H7 (cell line): ENCODE data around the gene PRKAG2. TPM values are rescaled to one million over a fixed set of nuclear protein-coding genes. Genes with fewer than 3 reads are reported as not detected.
"Not testable (repeated sequence)": the region's sequence is repeated elsewhere in the genome, so short reads cannot be mapped to it uniquely, and the experiment has no call there.

ENCODE experiments used
- DNase-seq: peaks from one replicate; pipeline ENCODE4 v3.0.0; 2012
- H3K27me3 ChIP-seq: 2 replicates; pipeline ENCODE4 v1.6.0; 2011; ENCODE audit warnings: mild to moderate bottlenecking, low read length; ENCODE audit not compliant: control insufficient read depth, insufficient read depth
- H3K36me3 ChIP-seq: replicated peaks from 2 replicates; pipeline ENCODE4 v1.5.1; 2011; ENCODE audit warnings: low read length; ENCODE audit not compliant: control insufficient read depth, insufficient read depth
- H3K4me3 ChIP-seq: 2 replicates; pipeline ENCODE4 v1.5.1; 2011; ENCODE audit warnings: low read depth, mild to moderate bottlenecking, control low read depth, low read length, moderate library complexity; ENCODE audit not compliant: insufficient read depth
- total RNA-seq: library from RNA; depleted of rRNA; stranded (reverse); fragments of >200 nt; shearing (Covaris generic); gene quantifications from 2 replicates; pipeline ENCODE4 v1.2.3, GENCODE V29; 2014

The PRKAG2 gene
- total RNA-seq, 1 experiment from 2014 or later = 6.0 TPM

DNA sequence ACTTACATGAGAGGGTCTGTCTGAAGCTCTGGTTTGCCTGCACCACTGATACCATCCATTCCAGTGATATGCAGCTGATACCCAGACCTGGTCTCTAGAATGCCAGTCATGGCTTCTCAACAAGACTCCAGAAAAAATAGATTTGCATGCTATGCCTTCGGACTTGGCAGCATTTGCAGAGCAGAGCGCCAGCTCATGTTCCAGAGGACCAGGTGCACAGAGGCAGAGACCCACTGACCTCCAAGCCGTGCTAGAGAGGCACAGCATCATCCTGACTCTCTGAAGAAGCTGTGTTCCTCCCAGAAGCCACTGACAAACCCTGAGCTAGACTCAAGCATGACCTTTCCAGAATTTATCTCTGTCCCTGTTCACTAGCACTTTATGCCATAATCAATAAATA lies 6.9 kb upstream of the PRKAG2 start:
- DNase-seq = no peak
- peaks cover 8% of the 10 kb centered on the region for H3K27me3 ChIP-seq
- H3K36me3 ChIP-seq = no peaks in the 10 kb centered on the region
- no peak overlapping the region for H3K4me3 ChIP-seq

GRCh38 chr7:151882734-151883133 lies 5.8 kb upstream of the PRKAG2 start:
- H3K4me3 ChIP-seq = no peak overlapping the region
- no peaks in the 10 kb centered on the region for H3K36me3 ChIP-seq

GRCh38 chr7:151880688-151881087 lies 3.8 kb upstream of the PRKAG2 start:
- DNase-seq = no peak
- Histone ChIP-seq H3K36me3 (no peaks in the 10 kb centered on the region), H3K27me3 (peaks cover 31% of the 10 kb centered on the region), H3K4me3 (no peak overlapping the region)

More at GRCh38 chr7:151882734-151883133, 5.8 kb upstream of the PRKAG2 start:
- H3K27me3 ChIP-seq = peaks cover 19% of the 10 kb centered on the region
- DNase-seq = no peak

DNA sequence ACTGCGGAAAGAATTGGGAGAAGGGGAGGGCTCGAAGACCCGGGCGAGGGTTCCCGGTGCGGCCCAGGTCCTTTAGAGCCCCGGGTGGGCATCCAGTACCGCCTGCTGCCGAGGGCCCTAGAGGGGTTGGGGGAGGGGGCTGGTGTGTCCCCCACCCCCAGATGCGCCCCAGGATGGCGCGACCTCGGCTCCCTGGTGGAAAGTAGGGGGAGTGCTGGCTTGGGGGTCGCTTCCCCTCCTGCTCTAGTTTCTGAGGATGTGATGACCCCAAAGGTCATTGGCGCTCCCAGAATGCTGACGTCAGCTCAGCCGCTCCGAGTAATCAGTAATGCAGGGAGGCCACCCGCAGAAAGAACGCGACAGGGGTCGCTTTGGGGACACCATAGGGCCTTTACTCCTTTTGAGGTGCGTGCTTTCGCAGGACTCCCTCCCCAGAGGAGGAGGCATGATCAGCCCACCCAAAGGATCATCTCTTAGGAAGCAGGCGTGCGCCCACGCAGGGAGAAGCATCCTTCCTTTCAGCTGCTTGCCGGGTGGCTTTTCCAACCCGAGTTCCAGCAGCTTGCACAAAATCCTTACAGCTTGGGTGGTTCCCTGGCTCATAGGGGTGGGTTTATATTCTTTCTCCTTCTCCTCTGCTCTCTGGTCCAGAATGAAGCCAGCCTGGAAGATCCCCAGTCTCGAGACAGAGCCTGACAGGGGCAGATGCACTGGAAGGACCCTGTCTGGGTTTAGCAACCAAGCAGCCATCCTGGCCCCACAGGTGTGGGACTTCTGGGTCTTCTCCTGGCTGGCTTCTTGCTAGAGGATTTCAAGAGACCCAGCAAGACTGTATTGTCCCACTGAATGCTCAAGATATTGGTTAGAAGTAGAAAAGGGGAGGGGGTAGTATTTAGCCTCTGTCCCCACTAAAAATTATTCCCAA lies 1.3 kb upstream of the PRKAG2 start:
- no peaks in the 10 kb centered on the region for H3K36me3 ChIP-seq
- H3K27me3 ChIP-seq = peaks cover 33% of the 10 kb centered on the region
- peak overlapping the region; percentile 74 for H3K4me3 ChIP-seq
- DNase-seq = peak; percentile 70

- Histone ChIP-seq H3K4me3 (peak overlapping the region; percentile 74), H3K36me3 (no peaks in the 10 kb centered on the region), H3K27me3 (peaks cover 33% of the 10 kb centered on the region)
- peak; percentile 93 for DNase-seq
Measured at GRCh38 chr7:151875942-151876898, 695 bp downstream of the PRKAG2 start.

DNA sequence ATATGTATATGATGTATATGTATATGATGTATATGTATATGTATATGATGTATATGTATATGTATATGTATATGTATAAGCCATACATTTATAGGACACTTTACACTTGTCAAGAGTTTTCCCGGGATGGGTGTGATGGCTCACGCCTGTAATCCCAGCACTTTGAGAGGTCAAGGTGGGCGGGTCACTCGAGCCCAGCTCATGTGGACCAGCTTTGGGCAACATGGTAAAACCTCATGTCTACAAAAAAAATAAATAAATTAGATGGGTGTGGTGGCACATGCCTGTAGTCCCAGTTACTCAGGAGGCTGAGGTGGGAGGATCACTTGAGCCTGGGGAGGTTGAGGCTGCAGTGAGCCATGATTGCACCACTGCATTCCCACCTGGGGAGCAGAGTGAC lies 2.4 kb downstream of the PRKAG2 start:
- H3K27me3 ChIP-seq = peaks cover 31% of the 10 kb centered on the region
- not testable (repeated sequence) for DNase-seq, H3K36me3 ChIP-seq, H3K4me3 ChIP-seq

DNA sequence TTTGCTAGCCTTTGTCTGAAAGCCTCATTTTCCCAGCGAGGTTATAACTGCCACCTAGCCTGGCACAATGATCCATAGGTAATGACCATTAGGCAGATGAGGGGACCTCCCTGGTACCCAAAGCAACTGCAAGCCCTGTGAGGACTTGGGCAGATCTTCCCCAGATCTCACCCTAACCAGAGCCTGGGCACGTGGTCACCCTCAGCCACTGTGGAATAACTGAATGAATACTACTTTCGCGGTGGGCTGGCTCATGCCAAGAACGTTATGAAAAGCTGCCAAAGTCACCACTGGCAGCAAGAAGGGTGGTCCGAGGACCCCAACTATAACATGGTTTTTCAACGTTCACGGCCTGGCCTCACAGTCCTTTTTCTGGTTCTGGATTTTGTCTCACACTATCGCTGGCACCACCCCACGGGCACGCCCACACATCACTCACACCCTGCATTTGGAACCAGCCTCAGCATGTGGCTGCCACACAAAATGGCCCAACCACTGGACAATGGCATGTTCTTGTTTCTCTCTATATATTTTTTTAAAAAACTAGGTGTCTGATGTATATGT lies 3.4 kb downstream of the PRKAG2 start:
- DNase-seq = no peak
- Histone ChIP-seq H3K36me3 (no peaks in the 10 kb centered on the region), H3K27me3 (peaks cover 22% of the 10 kb centered on the region), H3K4me3 (no peak overlapping the region)

- Histone ChIP-seq H3K4me3 (no peak overlapping the region), H3K27me3 (peaks cover 14% of the 10 kb centered on the region), H3K36me3 (no peaks in the 10 kb centered on the region)
- DNase-seq = no peak
Measured at GRCh38 chr7:151872531-151873401, 4.1 kb downstream of the PRKAG2 start.

DNA sequence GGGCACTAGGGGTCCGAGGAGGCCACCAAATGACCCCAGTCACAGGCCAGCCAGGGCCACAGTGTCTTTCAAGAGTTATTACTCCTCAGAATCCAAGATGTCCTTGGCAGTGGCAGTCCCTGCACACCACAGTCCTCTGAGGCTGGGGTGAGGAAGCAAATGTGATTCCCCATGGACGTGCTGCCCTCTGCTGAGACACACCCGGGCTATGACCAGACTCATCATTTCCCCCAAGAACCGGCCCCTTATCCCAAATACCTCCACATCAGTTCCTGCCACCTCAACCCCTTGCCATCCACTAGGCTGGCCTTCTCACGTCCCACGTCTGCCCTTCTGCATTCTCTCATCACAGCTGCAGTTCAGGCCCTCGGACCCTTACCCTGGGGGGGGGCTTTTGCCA lies 5.0 kb downstream of the PRKAG2 start:
- Histone ChIP-seq H3K27me3 (peaks cover 8% of the 10 kb centered on the region), H3K4me3 (no peak overlapping the region), H3K36me3 (no peaks in the 10 kb centered on the region)
- DNase-seq = no peak

GRCh38 chr7:151871189-151871735 lies 5.7 kb downstream of the PRKAG2 start:
- Histone ChIP-seq H3K27me3 (peaks cover 2% of the 10 kb centered on the region), H3K4me3 (no peak overlapping the region), H3K36me3 (no peaks in the 10 kb centered on the region)
- no peak for DNase-seq

- peaks cover under 1% of the 10 kb centered on the region; the same call in 1 of the 2 replicates for H3K27me3 ChIP-seq
- no peak for DNase-seq
- H3K4me3 ChIP-seq = no peak overlapping the region
- no peaks in the 10 kb centered on the region for H3K36me3 ChIP-seq
Measured at GRCh38 chr7:151869968-151870918, 6.7 kb downstream of the PRKAG2 start.

DNA sequence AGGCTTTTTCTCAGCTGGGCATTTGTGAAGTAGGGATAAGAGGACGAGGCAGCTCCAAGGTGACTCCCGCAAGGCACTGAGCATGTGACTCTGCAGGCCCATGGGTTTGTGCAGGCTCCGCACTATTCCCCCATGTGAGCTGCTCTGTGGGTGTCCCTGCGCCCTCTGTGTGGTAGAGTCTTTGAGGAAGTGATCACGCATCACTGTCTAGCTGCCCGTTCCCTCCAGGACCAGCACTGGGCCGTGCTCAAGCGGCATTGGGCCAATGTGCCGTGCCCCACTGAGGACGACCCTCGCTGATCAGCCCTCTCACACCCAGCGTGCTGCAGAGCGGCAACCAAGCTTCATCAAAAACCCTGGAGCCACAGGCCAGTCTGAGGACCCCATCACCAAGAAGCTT lies 7.5 kb downstream of the PRKAG2 start:
- Histone ChIP-seq H3K4me3 (no peak overlapping the region), H3K27me3 (no peaks in the 10 kb centered on the region; the same call in 1 of the 2 replicates), H3K36me3 (no peaks in the 10 kb centered on the region)
- DNase-seq = no peak

GRCh38 chr7:151869109-151869428 lies 7.8 kb downstream of the PRKAG2 start:
- no peak for DNase-seq
- Histone ChIP-seq H3K36me3 (no peaks in the 10 kb centered on the region), H3K27me3 (no peaks in the 10 kb centered on the region; the same call in 1 of the 2 replicates), H3K4me3 (no peak overlapping the region)
